ENCODE data around the gene PIK3C2B.

DNA sequence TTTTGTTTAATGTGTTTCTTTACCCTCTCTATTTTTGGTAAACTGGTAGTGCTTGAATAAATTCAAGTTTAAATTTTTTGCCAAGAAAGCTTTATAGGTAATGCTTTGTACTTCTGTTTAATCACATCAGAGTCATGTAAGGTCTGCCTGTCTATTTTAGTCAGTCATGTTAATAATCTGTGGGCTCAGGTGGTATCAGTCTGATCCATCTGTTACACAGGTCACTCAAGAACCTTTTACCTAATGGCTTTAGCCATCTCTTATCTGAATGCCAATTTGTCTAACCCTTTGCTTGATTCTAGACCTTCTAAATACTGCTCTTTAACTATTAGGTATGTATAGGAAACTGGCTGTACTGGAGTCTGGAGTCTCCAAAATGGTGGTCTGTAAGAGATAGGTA, 38.2 kb upstream of the PIK3C2B start:
- TF ChIP-seq L3MBTL2 (conservative IDR thresholded peaks at IDR 0.05) = no peak
- no peak for TF ChIP-seq SUZ12 (IDR thresholded peaks at IDR 0.05)
- TF ChIP-seq, protein P1, sequence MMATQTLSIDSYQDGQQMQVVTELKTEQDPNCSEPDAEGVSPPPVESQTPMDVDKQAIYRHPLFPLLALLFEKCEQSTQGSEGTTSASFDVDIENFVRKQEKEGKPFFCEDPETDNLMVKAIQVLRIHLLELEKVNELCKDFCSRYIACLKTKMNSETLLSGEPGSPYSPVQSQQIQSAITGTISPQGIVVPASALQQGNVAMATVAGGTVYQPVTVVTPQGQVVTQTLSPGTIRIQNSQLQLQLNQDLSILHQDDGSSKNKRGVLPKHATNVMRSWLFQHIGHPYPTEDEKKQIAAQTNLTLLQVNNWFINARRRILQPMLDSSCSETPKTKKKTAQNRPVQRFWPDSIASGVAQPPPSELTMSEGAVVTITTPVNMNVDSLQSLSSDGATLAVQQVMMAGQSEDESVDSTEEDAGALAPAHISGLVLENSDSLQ (IDR thresholded peaks at IDR 0.05) = no peak
- TF ChIP-seq FOXM1 (IDR thresholded peaks at IDR 0.05; ENCODE audit: borderline replicate concordance) = no peak
- TF ChIP-seq ZNF384 (IDR thresholded peaks at IDR 0.05) = no peak
- TF ChIP-seq CTBP1 (IDR thresholded peaks at IDR 0.05; ENCODE audit: borderline replicate concordance) = no peak
- no peak for TF ChIP-seq SP1 (IDR thresholded peaks at IDR 0.05)
